ENCODE measurements around the gene NEIL3.

- TF ChIP-seq, protein P1, sequence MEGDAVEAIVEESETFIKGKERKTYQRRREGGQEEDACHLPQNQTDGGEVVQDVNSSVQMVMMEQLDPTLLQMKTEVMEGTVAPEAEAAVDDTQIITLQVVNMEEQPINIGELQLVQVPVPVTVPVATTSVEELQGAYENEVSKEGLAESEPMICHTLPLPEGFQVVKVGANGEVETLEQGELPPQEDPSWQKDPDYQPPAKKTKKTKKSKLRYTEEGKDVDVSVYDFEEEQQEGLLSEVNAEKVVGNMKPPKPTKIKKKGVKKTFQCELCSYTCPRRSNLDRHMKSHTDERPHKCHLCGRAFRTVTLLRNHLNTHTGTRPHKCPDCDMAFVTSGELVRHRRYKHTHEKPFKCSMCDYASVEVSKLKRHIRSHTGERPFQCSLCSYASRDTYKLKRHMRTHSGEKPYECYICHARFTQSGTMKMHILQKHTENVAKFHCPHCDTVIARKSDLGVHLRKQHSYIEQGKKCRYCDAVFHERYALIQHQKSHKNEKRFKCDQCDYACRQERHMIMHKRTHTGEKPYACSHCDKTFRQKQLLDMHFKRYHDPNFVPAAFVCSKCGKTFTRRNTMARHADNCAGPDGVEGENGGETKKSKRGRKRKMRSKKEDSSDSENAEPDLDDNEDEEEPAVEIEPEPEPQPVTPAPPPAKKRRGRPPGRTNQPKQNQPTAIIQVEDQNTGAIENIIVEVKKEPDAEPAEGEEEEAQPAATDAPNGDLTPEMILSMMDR (IDR thresholded peaks at IDR 0.05) = no peak
- TF ChIP-seq POLR2AphosphoS5 (IDR thresholded peaks at IDR 0.05) = no peak
- TF ChIP-seq EP300 (IDR thresholded peaks at IDR 0.05) = no peak
Measured at GRCh38 chr4:177348348-177348747, 38.7 kb downstream of the NEIL3 start.

Measured in sigmoid colon (tissue), 4 donors.